Body of pancreas (tissue), 4 donors: ENCODE data around the gene CSF2RB.

Source experiments
- POLR2A ChIP-seq, 3 donors: fragments of 450-650 bp; IDR thresholded peaks; one replicate each; pipeline ENCODE4 v1.6.1; 2016; ENCODE audit warnings: antibody characterized with exemption in 3 of 3, mild to moderate bottlenecking in 2 of 3
- TF ChIP-seq, protein P1 (sequence below), 7 experiments: fragments of 450-650 bp in 4 of 7; fragments of 200-600 bp in 3 of 7; sonication (generic) in 3 of 7; IDR thresholded peaks; one replicate each; pipeline ENCODE4 v1.5.1; 2016 to 2019; ENCODE audit warnings: antibody characterized with exemption in 7 of 7

DNA sequence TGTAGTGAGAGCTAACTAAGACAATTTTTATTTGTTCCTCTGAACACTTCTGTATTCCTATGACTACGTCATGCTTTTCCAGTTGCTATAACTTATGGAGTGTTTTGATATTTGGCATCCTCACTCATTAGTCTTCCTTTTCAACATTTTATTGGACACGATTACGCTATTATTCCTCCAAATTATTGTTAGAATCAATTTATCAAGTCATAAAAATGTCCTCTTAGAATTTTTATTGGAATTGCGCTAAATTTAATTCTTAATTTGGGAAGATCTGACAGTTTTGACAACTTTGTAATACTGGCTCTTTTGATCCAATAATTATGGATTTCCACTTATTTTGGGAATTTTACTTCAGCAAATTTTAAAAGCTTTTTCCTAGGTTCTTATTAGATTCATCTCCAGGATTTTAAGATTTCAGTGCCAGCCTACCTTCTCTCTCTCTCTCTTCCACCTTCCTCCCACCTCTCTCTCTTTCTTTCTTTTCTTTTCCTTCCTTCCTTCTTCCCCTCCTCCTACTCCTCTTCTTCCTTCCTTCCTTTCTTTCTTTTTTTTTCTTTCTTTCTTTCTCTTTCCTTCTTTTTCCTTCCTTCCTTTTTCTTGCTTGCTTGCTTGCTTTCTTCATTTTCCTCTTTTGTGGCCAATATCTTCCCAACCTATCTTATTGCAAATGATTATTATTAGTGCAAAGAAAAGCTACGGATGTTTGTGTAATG is 55.0 kb downstream of the CSF2RB start:
- TF ChIP-seq, protein P1, sequence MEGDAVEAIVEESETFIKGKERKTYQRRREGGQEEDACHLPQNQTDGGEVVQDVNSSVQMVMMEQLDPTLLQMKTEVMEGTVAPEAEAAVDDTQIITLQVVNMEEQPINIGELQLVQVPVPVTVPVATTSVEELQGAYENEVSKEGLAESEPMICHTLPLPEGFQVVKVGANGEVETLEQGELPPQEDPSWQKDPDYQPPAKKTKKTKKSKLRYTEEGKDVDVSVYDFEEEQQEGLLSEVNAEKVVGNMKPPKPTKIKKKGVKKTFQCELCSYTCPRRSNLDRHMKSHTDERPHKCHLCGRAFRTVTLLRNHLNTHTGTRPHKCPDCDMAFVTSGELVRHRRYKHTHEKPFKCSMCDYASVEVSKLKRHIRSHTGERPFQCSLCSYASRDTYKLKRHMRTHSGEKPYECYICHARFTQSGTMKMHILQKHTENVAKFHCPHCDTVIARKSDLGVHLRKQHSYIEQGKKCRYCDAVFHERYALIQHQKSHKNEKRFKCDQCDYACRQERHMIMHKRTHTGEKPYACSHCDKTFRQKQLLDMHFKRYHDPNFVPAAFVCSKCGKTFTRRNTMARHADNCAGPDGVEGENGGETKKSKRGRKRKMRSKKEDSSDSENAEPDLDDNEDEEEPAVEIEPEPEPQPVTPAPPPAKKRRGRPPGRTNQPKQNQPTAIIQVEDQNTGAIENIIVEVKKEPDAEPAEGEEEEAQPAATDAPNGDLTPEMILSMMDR (IDR thresholded peaks at IDR 0.05), result no peak
- no peak for TF ChIP-seq POLR2A (IDR thresholded peaks at IDR 0.05)
